ENCODE results near the gene DYRK3.

DNA sequence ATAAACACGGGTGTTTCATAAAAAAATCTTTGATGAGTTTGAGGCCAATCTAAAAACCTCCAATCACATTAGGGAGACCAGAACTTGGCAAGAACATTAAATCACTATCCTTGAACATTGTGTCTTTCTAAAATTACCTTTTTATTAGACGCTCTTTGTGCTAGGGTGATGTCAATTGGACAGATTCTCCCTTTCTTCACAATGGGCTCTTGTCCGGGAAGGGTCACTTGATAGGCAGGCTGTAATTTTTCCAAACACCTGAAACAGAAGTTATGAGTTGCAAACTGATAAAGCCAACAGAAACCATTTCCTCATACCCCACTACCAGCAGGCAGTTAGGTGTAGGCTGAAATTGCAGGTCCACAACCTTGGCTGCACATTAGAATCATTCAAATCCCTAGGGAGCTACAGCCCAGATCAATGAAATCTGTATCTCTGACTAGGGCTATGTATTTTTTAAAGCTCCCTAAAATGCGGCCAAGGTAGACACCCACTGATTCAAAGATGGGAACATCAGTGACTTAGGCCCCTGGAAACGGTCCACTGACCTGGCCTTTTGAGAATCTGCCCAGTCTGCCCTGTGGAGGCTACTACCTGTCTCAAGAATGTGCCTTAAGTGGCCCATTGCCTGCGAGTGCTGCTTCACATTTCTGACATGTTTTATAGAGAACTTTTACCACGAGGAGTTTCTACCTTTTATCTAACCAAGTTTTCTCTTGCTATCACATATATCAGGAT lies 39.6 kb upstream of the DYRK3 start:
- TF ChIP-seq, protein P1, sequence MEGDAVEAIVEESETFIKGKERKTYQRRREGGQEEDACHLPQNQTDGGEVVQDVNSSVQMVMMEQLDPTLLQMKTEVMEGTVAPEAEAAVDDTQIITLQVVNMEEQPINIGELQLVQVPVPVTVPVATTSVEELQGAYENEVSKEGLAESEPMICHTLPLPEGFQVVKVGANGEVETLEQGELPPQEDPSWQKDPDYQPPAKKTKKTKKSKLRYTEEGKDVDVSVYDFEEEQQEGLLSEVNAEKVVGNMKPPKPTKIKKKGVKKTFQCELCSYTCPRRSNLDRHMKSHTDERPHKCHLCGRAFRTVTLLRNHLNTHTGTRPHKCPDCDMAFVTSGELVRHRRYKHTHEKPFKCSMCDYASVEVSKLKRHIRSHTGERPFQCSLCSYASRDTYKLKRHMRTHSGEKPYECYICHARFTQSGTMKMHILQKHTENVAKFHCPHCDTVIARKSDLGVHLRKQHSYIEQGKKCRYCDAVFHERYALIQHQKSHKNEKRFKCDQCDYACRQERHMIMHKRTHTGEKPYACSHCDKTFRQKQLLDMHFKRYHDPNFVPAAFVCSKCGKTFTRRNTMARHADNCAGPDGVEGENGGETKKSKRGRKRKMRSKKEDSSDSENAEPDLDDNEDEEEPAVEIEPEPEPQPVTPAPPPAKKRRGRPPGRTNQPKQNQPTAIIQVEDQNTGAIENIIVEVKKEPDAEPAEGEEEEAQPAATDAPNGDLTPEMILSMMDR (IDR thresholded peaks at IDR 0.05) = no peak
- no peak for TF ChIP-seq POLR2A (IDR thresholded peaks at IDR 0.05)

Data from heart left ventricle (tissue), 13 donors.